HEK293 (cell line): ENCODE data around the gene PAPOLG.

ENCODE experiments used
- CTCF ChIA-PET: fragments of 350-600 bp; formaldehyde crosslinking; extraction: SDS; loops from one replicate; lab custom pipeline; 2021; ENCODE audit warnings: antibody characterized with exemption; lab: Yijun Ruan, JAX
- POLR2A ChIA-PET: fragments of 300-600 bp; formaldehyde crosslinking; extraction: SDS; loops from one replicate; lab custom pipeline; 2020; ENCODE audit warnings: antibody characterized with exemption, inconsistent platforms; lab: Yijun Ruan, JAX
- H3K27ac ChIP-seq: fragments of 200-500 bp; sonication (Bioruptor generic); 2 replicates; pipeline ENCODE4 v1.5.1; 2014; ENCODE audit warnings: low read depth, low read length, control low read depth, inconsistent platforms; ENCODE audit errors: extremely low read depth
- H3K36me3 ChIP-seq, 2 experiments: fragments of 200-500 bp in 1 of 2; sonication (Bioruptor generic) in 1 of 2; 1 replicate in 1 of 2; 2 replicates in 1 of 2; pipeline ENCODE4 v1.5.1; 2014 to 2017; ENCODE audit warnings: inconsistent platforms in 2 of 2, low read length in 2 of 2; ENCODE audit not compliant: control insufficient read depth in 2 of 2, insufficient read depth in 1 of 2
- H3K4me1 ChIP-seq: fragments of 200-500 bp; sonication (Bioruptor generic); 2 replicates; pipeline ENCODE4 v1.5.1; 2014; ENCODE audit warnings: mild to moderate bottlenecking, low read length, inconsistent platforms; ENCODE audit not compliant: control insufficient read depth, insufficient read depth
- H3K4me3 ChIP-seq: 2 replicates; pipeline ENCODE4 v1.5.1; 2011; ENCODE audit warnings: low read depth, mild to moderate bottlenecking, control low read depth, low read length, moderate library complexity
- H3K9me3 ChIP-seq: fragments of 200-500 bp; sonication (Bioruptor generic); 2 replicates; pipeline ENCODE4 v1.5.1; 2014; ENCODE audit warnings: low read depth, low read length, inconsistent platforms; ENCODE audit not compliant: control insufficient read depth, insufficient read depth
- BCL11A ChIP-seq: fragments of 450-650 bp; formaldehyde crosslinking; IDR thresholded peaks from 2 replicates; pipeline ENCODE4 v1.5.1; 2016; ENCODE audit warnings: low read depth, missing biosample characterization, missing genetic modification characterization
- GLI2 ChIP-seq: fragments of 450-650 bp; formaldehyde crosslinking; IDR thresholded peaks from 2 replicates; pipeline ENCODE4; 2017; ENCODE audit warnings: missing biosample characterization, missing genetic modification characterization, low read depth, borderline replicate concordance
- INSM2 ChIP-seq: fragments of 450-650 bp; formaldehyde crosslinking; IDR thresholded peaks from 2 replicates; pipeline ENCODE4 v1.5.1; 2016; ENCODE audit warnings: missing biosample characterization, missing genetic modification characterization
- ZBTB21 ChIP-seq: fragments of 450-650 bp; formaldehyde crosslinking; IDR thresholded peaks from 2 replicates; pipeline ENCODE4 v1.5.1; 2017; ENCODE audit warnings: missing biosample characterization, missing genetic modification characterization
- ZNF114 ChIP-seq: fragments of 450-650 bp; formaldehyde crosslinking; IDR thresholded peaks from 2 replicates; pipeline ENCODE4 v1.5.0; 2017; ENCODE audit warnings: missing biosample characterization, missing genetic modification characterization
- ZNF184 ChIP-seq: fragments of 450-650 bp; IDR thresholded peaks from 2 replicates; pipeline ENCODE4 v1.5.1; 2018; ENCODE audit warnings: missing biosample characterization, mild to moderate bottlenecking, missing genetic modification characterization
- ZNF214 ChIP-seq: fragments of 450-650 bp; formaldehyde crosslinking; IDR thresholded peaks from 2 replicates; pipeline ENCODE4 v1.5.1; 2017; ENCODE audit warnings: missing biosample characterization, mild to moderate bottlenecking, missing genetic modification characterization, borderline replicate concordance
- ZNF223 ChIP-seq: fragments of 450-650 bp; formaldehyde crosslinking; IDR thresholded peaks from 2 replicates; pipeline ENCODE4 v1.5.1; 2016; ENCODE audit warnings: missing biosample characterization, missing genetic modification characterization
- ZNF292 ChIP-seq: fragments of 450-650 bp; formaldehyde crosslinking; IDR thresholded peaks from 2 replicates; pipeline ENCODE4 v1.5.1; 2016; ENCODE audit warnings: low read depth, missing biosample characterization, missing genetic modification characterization, borderline replicate concordance
- ZNF416 ChIP-seq: fragments of 450-650 bp; formaldehyde crosslinking; IDR thresholded peaks from 2 replicates; pipeline ENCODE4 v1.5.1; 2016; ENCODE audit warnings: missing biosample characterization, missing genetic modification characterization
- ZNF473 ChIP-seq: fragments of 450-650 bp; formaldehyde crosslinking; IDR thresholded peaks from 2 replicates; pipeline ENCODE4 v1.5.1; 2017; ENCODE audit warnings: missing biosample characterization, missing genetic modification characterization
- ZNF48 ChIP-seq: fragments of 450-650 bp; formaldehyde crosslinking; IDR thresholded peaks from 2 replicates; pipeline ENCODE4 v1.5.1; 2016; ENCODE audit warnings: missing biosample characterization, missing genetic modification characterization
- ZNF544 ChIP-seq: fragments of 450-650 bp; formaldehyde crosslinking; IDR thresholded peaks from 2 replicates; pipeline ENCODE4 v1.5.0; 2017; ENCODE audit warnings: missing biosample characterization, missing genetic modification characterization
- ZNF626 ChIP-seq: fragments of 450-650 bp; sonication (Bioruptor Pico); formaldehyde crosslinking; IDR thresholded peaks from 2 replicates; pipeline ENCODE4 v1.5.1; 2018; ENCODE audit warnings: missing biosample characterization, missing genetic modification characterization, inconsistent platforms
- ZNF639 ChIP-seq: fragments of 450-650 bp; formaldehyde crosslinking; IDR thresholded peaks from 2 replicates; pipeline ENCODE4 v1.5.1; 2016; ENCODE audit warnings: missing biosample characterization, missing genetic modification characterization
- ZNF704 ChIP-seq: fragments of 450-650 bp; formaldehyde crosslinking; IDR thresholded peaks from 2 replicates; pipeline ENCODE4 v1.5.1; 2016; ENCODE audit warnings: missing biosample characterization, missing genetic modification characterization
- ZNF837 ChIP-seq: fragments of 450-650 bp; formaldehyde crosslinking; IDR thresholded peaks from 2 replicates; pipeline ENCODE4 v1.5.1; 2016; ENCODE audit warnings: missing biosample characterization, missing genetic modification characterization
- ZXDB ChIP-seq: fragments of 450-650 bp; formaldehyde crosslinking; IDR thresholded peaks from 2 replicates; pipeline ENCODE4 v1.5.1; 2016; ENCODE audit warnings: missing biosample characterization, missing genetic modification characterization
- TF ChIP-seq, protein P1 (sequence below): fragments of 450-650 bp; formaldehyde crosslinking; IDR thresholded peaks from 2 replicates; pipeline ENCODE4 v1.5.1; 2017; ENCODE audit warnings: missing biosample characterization, missing genetic modification characterization
- TF ChIP-seq, protein P2 (sequence below): fragments of 450-650 bp; formaldehyde crosslinking; IDR thresholded peaks from 2 replicates; pipeline ENCODE4 v1.5.1; 2016; ENCODE audit warnings: missing biosample characterization, missing genetic modification characterization
- TF ChIP-seq, protein P3 (sequence below): sonication (generic); formaldehyde crosslinking; IDR thresholded peaks from 2 replicates; pipeline ENCODE4 v1.8.1; 2022; ENCODE audit warnings: mild to moderate bottlenecking, moderate library complexity, missing genetic modification reagents
- TF ChIP-seq, protein P4 (sequence below): fragments of 450-650 bp; formaldehyde crosslinking; IDR thresholded peaks from 2 replicates; pipeline ENCODE4 v1.5.1; 2016; ENCODE audit warnings: missing biosample characterization, missing genetic modification characterization

The PAPOLG gene

GRCh38 chr2:60719331-60719730 lies 36.7 kb upstream of the PAPOLG start:
- H3K4me1 ChIP-seq, result no peaks in the 10 kb centered on the region
- TF ChIP-seq ZNF214 (no peak), ZNF114 (tag by site-specific recombination) (no peak)
- H3K27ac ChIP-seq, result no peak overlapping the region
- no peaks in the 10 kb centered on the region for H3K9me3 ChIP-seq
- no peaks in the 10 kb centered on the region for H3K36me3 ChIP-seq
- ChIA-PET POLR2A (no interaction called here), CTCF (interaction anchor here (1.3 kb wide), 1 partner anchor 12 kb away, joined by 3 read pairs; no protein-coding TSS in a partner anchor)
- no peak overlapping the region for H3K4me3 ChIP-seq

- Histone ChIP-seq H3K4me3 (no peak overlapping the region), H3K27ac (no peak overlapping the region), H3K9me3 (no peaks in the 10 kb centered on the region), H3K4me1 (no peaks in the 10 kb centered on the region), H3K36me3 (no peaks in the 10 kb centered on the region)
- no peak for TF ChIP-seq ZNF544 (tag by site-specific recombination)
- TF ChIP-seq, protein P1, sequence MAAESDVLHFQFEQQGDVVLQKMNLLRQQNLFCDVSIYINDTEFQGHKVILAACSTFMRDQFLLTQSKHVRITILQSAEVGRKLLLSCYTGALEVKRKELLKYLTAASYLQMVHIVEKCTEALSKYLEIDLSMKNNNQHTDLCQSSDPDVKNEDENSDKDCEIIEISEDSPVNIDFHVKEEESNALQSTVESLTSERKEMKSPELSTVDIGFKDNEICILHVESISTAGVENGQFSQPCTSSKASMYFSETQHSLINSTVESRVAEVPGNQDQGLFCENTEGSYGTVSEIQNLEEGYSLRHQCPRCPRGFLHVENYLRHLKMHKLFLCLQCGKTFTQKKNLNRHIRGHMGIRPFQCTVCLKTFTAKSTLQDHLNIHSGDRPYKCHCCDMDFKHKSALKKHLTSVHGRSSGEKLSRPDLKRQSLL (tag by site-specific recombination), result no peak
- TF ChIP-seq ZNF473 (tag by site-specific recombination), result no peak
- no peak for TF ChIP-seq ZNF223 (tag by site-specific recombination)
- TF ChIP-seq, protein P2, sequence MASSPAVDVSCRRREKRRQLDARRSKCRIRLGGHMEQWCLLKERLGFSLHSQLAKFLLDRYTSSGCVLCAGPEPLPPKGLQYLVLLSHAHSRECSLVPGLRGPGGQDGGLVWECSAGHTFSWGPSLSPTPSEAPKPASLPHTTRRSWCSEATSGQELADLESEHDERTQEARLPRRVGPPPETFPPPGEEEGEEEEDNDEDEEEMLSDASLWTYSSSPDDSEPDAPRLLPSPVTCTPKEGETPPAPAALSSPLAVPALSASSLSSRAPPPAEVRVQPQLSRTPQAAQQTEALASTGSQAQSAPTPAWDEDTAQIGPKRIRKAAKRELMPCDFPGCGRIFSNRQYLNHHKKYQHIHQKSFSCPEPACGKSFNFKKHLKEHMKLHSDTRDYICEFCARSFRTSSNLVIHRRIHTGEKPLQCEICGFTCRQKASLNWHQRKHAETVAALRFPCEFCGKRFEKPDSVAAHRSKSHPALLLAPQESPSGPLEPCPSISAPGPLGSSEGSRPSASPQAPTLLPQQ (tag by site-specific recombination), result no peak
- TF ChIP-seq ZNF48, result no peak
- TF ChIP-seq ZNF626 (tag by site-specific recombination), result no peak
- TF ChIP-seq GLI2 (tag by site-specific recombination), result no peak
- TF ChIP-seq BCL11A (tag by site-specific recombination), result no peak
- TF ChIP-seq, protein P3, sequence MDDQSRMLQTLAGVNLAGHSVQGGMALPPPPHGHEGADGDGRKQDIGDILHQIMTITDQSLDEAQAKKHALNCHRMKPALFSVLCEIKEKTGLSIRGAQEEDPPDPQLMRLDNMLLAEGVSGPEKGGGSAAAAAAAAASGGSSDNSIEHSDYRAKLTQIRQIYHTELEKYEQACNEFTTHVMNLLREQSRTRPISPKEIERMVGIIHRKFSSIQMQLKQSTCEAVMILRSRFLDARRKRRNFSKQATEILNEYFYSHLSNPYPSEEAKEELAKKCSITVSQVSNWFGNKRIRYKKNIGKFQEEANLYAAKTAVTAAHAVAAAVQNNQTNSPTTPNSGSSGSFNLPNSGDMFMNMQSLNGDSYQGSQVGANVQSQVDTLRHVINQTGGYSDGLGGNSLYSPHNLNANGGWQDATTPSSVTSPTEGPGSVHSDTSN (CRISPR knock-in tag), result no peak
- TF ChIP-seq ZXDB, result no peak
- no peak for TF ChIP-seq INSM2 (tag by site-specific recombination)
- no peak for TF ChIP-seq ZNF184 (tag by site-specific recombination)
- TF ChIP-seq ZBTB21 (tag by site-specific recombination), result no peak
- TF ChIP-seq ZNF416 (tag by site-specific recombination), result no peak
- TF ChIP-seq, protein P4, sequence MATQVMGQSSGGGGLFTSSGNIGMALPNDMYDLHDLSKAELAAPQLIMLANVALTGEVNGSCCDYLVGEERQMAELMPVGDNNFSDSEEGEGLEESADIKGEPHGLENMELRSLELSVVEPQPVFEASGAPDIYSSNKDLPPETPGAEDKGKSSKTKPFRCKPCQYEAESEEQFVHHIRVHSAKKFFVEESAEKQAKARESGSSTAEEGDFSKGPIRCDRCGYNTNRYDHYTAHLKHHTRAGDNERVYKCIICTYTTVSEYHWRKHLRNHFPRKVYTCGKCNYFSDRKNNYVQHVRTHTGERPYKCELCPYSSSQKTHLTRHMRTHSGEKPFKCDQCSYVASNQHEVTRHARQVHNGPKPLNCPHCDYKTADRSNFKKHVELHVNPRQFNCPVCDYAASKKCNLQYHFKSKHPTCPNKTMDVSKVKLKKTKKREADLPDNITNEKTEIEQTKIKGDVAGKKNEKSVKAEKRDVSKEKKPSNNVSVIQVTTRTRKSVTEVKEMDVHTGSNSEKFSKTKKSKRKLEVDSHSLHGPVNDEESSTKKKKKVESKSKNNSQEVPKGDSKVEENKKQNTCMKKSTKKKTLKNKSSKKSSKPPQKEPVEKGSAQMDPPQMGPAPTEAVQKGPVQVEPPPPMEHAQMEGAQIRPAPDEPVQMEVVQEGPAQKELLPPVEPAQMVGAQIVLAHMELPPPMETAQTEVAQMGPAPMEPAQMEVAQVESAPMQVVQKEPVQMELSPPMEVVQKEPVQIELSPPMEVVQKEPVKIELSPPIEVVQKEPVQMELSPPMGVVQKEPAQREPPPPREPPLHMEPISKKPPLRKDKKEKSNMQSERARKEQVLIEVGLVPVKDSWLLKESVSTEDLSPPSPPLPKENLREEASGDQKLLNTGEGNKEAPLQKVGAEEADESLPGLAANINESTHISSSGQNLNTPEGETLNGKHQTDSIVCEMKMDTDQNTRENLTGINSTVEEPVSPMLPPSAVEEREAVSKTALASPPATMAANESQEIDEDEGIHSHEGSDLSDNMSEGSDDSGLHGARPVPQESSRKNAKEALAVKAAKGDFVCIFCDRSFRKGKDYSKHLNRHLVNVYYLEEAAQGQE (tag by site-specific recombination), result no peak
- TF ChIP-seq ZNF292 (tag by site-specific recombination), result no peak
- TF ChIP-seq ZNF837 (tag by site-specific recombination), result no peak
- no peak for TF ChIP-seq ZNF704 (tag by site-specific recombination)
- no peak for TF ChIP-seq ZNF639 (tag by site-specific recombination)
- ChIA-PET CTCF (interaction anchor here (0.7 to 1.2 kb wide), 2 partner anchors 51 to 86 kb away, joined by 3 read pairs; no protein-coding TSS in a partner anchor), POLR2A (interaction anchor here (0.6 kb wide), 2 partner anchors 123 to 133 kb away, joined by 4 to 7 read pairs; no protein-coding TSS in a partner anchor)
Observed at GRCh38 chr2:60725466-60725865, 30.6 kb upstream of the PAPOLG start.
